Ishikawa (cell line): ENCODE results near the gene SLC29A1.

Experiments
- CEBPB ChIP-seq: IDR thresholded peaks from 2 replicates; pipeline ENCODE4 v1.6.1; 2012
- CREB1 ChIP-seq: IDR thresholded peaks from 2 replicates; pipeline ENCODE4 v1.6.1; 2012; ENCODE audit warnings: low read depth
- EGR1 ChIP-seq: IDR thresholded peaks from 2 replicates; pipeline ENCODE4 v1.6.1; 2012
- EP300 ChIP-seq: IDR thresholded peaks from 2 replicates; pipeline ENCODE4 v1.6.1; 2012; ENCODE audit warnings: borderline replicate concordance
- FOXM1 ChIP-seq: IDR thresholded peaks from 2 replicates; pipeline ENCODE4 v1.6.1; 2012; ENCODE audit warnings: low read depth, borderline replicate concordance
- MAX ChIP-seq: IDR thresholded peaks from 2 replicates; pipeline ENCODE4 v1.6.1; 2012
- NFIC ChIP-seq: IDR thresholded peaks from 2 replicates; pipeline ENCODE4 v1.6.1; 2012
- RAD21 ChIP-seq: IDR thresholded peaks from 2 replicates; pipeline ENCODE4 v1.6.1; 2012; ENCODE audit warnings: low read depth
- TAF1 ChIP-seq: IDR thresholded peaks from 2 replicates; pipeline ENCODE4 v1.6.1; 2012; ENCODE audit warnings: low read depth, mild to moderate bottlenecking
- TCF12 ChIP-seq: IDR thresholded peaks from 2 replicates; pipeline ENCODE4 v1.6.1; 2012; ENCODE audit warnings: low read depth
- TEAD4 ChIP-seq: IDR thresholded peaks from 2 replicates; pipeline ENCODE4 v1.6.1; 2012
- YY1 ChIP-seq: IDR thresholded peaks from 2 replicates; pipeline ENCODE4 v1.6.1; 2012; ENCODE audit warnings: low read depth
- ZBTB7A ChIP-seq: IDR thresholded peaks from 2 replicates; pipeline ENCODE4 v1.6.1; 2012; ENCODE audit warnings: low read depth
- TF ChIP-seq, protein P1 (sequence below): IDR thresholded peaks from 2 replicates; pipeline ENCODE4 v1.6.1; 2012
- TF ChIP-seq, protein P2 (sequence below): IDR thresholded peaks from 2 replicates; pipeline ENCODE4 v1.6.1; 2012; ENCODE audit warnings: low read depth, mild to moderate bottlenecking

Gene SLC29A1

DNA sequence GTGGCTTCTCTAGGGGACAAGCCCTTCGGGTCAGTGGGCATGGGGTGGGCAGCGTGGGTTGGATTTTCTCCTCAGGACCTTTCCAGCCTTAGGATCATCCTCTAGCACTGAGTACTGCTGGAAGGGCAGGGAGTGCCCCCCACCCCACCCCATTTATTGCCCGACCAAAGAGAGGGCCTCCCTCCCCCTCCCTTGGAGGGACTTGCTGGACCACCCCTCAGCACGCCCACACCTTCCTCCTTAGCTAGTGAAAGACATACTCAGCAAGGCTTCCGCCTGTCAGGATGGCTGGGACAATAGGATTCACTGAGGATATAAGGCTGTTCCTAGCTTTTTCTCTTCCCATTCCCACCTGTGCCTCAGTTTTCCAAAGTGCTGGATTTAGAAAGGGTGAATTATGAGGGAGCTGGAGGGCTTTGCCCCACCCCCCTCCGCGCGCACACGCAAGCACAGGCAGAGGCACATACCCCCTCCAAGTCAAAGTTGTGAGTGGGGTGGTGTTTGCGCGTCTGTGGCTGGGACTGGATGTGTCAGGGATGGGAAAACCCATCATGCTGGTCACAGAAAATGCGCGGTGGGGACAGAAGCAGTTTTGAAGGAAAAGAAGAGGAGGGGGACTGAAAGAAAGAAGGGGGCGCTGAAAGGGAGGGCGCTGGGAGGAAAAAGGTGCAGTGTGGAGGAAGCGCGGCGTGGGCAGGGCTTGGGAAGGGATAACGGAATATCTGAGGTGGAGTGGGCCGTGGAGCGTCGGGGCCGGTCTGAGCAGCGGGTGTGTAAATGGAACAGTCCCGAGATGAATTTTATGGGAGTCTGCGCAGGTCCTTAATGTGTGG, 693 bp upstream of the SLC29A1 start:
- TF ChIP-seq EGR1 (no peak), TAF1 (no peak), NFIC (no peak), YY1 (no peak), ZBTB7A (no peak), EP300 (no peak), TCF12 (no peak), CREB1 (no peak), MAX (no peak), RAD21 (no peak), CEBPB (no peak), FOXM1 (no peak), TEAD4 (no peak)
- TF ChIP-seq, protein P1, sequence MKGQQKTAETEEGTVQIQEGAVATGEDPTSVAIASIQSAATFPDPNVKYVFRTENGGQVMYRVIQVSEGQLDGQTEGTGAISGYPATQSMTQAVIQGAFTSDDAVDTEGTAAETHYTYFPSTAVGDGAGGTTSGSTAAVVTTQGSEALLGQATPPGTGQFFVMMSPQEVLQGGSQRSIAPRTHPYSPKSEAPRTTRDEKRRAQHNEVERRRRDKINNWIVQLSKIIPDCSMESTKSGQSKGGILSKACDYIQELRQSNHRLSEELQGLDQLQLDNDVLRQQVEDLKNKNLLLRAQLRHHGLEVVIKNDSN, result no peak
- TF ChIP-seq, protein P2, sequence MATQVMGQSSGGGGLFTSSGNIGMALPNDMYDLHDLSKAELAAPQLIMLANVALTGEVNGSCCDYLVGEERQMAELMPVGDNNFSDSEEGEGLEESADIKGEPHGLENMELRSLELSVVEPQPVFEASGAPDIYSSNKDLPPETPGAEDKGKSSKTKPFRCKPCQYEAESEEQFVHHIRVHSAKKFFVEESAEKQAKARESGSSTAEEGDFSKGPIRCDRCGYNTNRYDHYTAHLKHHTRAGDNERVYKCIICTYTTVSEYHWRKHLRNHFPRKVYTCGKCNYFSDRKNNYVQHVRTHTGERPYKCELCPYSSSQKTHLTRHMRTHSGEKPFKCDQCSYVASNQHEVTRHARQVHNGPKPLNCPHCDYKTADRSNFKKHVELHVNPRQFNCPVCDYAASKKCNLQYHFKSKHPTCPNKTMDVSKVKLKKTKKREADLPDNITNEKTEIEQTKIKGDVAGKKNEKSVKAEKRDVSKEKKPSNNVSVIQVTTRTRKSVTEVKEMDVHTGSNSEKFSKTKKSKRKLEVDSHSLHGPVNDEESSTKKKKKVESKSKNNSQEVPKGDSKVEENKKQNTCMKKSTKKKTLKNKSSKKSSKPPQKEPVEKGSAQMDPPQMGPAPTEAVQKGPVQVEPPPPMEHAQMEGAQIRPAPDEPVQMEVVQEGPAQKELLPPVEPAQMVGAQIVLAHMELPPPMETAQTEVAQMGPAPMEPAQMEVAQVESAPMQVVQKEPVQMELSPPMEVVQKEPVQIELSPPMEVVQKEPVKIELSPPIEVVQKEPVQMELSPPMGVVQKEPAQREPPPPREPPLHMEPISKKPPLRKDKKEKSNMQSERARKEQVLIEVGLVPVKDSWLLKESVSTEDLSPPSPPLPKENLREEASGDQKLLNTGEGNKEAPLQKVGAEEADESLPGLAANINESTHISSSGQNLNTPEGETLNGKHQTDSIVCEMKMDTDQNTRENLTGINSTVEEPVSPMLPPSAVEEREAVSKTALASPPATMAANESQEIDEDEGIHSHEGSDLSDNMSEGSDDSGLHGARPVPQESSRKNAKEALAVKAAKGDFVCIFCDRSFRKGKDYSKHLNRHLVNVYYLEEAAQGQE, result no peak

DNA sequence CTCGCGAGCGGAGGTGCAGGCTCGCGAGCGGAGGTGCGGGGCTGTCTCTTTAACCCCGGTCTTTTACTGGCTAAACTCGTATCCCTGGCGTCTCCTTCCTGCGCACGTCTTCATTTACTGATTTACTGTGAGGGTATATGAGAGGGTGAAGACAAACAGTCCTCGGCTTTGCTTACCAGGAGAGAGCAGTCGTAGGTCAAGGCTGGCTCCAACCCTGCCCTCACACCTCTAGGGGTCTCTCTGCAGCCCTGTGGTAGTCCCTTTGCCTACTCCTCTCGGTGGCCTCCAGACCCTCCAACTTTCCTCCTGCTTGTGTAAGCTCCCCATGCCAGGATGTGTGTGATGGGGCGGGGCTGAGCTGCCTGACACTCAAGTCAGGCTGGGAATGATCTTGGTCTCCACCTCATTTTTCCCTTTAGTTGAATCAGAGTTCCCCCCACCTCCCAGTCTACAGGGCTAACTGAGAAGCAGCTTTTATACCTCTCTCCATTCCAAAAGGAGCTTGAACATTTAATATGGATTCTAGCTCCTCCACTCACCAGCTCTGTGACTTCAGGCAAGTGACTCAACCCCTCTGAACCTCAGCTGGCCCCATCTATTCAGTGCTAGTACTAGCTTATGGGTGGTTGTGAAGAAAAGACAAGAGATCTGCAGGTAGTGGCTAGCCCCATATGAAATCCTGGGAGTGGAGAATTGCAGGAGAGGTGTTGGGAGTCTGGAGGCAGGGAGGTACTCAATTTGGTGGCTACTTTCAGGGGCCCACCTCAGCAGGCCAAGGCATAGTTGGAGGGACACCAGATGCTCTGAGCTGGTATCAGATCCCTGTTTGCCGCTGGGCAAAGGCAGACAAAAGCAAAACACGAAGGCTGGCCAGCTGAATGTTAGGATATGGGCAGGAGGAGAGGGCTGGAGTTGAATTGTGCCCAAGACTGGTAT, 902 bp downstream of the SLC29A1 start:
- TF ChIP-seq NFIC, result no peak
- TF ChIP-seq YY1, result no peak
- no peak for TF ChIP-seq TEAD4
- TF ChIP-seq, protein P2, result no peak
- no peak for TF ChIP-seq FOXM1
- TF ChIP-seq EGR1, result no peak

GRCh38 chr6:44224965-44225305, 1.5 kb downstream of the SLC29A1 start:
- no peak for TF ChIP-seq CREB1
- TF ChIP-seq EGR1, result no peak
- TF ChIP-seq EP300, result no peak
- TF ChIP-seq MAX, result no peak
- TF ChIP-seq, protein P1, result no peak
- TF ChIP-seq RAD21, result no peak
- TF ChIP-seq CEBPB, result no peak
- no peak for TF ChIP-seq TEAD4
- TF ChIP-seq ZBTB7A, result no peak
- TF ChIP-seq TCF12, result no peak
- TF ChIP-seq YY1, result no peak
- TF ChIP-seq NFIC, result no peak
- no peak for TF ChIP-seq TAF1
- TF ChIP-seq FOXM1, result no peak
- TF ChIP-seq, protein P2, result no peak
